ENCODE measurements around the gene LYRM2.

Gene LYRM2

GRCh38 chr6:89618026-89618425 is 20.5 kb downstream of the LYRM2 start:
- no peaks in the 10 kb centered on the region for H3K4me1 ChIP-seq (ENCODE audit: control insufficient read depth, insufficient read depth, low read length)
- CTCF ChIA-PET: interaction anchor here (1.9 kb wide), 1 partner anchor 9 kb away, joined by 8 read pairs; no protein-coding TSS in a partner anchor
- H3K27ac ChIP-seq (ENCODE audit: extremely low read depth, low read depth, low read length): no peak overlapping the region
- H3K36me3 ChIP-seq (ENCODE audit: control insufficient read depth in 2 of 2, insufficient read depth in 1 of 2, low read length in 2 of 2): peaks cover 0 to 37% of the 10 kb centered on the region in 2 experiments; a peak in 2 of 3 replicates
- no peak overlapping the region for H3K4me3 ChIP-seq (ENCODE audit: low read depth, low read length)
- H3K9me3 ChIP-seq (ENCODE audit: control insufficient read depth, insufficient read depth, low read depth, low read length): no peaks in the 10 kb centered on the region
- no peak for TF ChIP-seq ZNF350 (tag by site-specific recombination; IDR thresholded peaks at IDR 0.05)
- POLR2A ChIA-PET: no interaction called here

GRCh38 chr6:89616531-89616930 is 22.0 kb downstream of the LYRM2 start:
- Histone ChIP-seq H3K27ac (ENCODE audit: extremely low read depth, low read depth, low read length) (no peak overlapping the region), H3K9me3 (ENCODE audit: control insufficient read depth, insufficient read depth, low read depth, low read length) (no peaks in the 10 kb centered on the region), H3K4me3 (ENCODE audit: low read depth, low read length) (no peak overlapping the region), H3K36me3 (ENCODE audit: control insufficient read depth in 2 of 2, insufficient read depth in 1 of 2, low read length in 2 of 2) (peaks cover 0 to 39% of the 10 kb centered on the region in 2 experiments; a peak in 2 of 3 replicates), H3K4me1 (ENCODE audit: control insufficient read depth, insufficient read depth, low read length) (no peaks in the 10 kb centered on the region)
- POLR2A ChIA-PET: no interaction called here
- TF ChIP-seq REPIN1 (tag by site-specific recombination; IDR thresholded peaks at IDR 0.05; ENCODE audit: low read depth) (no peak), ZNF580 (tag by site-specific recombination; IDR thresholded peaks at IDR 0.05) (no peak), BCL11B (tag by site-specific recombination; IDR thresholded peaks at IDR 0.05; ENCODE audit: low read depth) (no peak), PRDM10 (tag by site-specific recombination; IDR thresholded peaks at IDR 0.05) (no peak), BCL6B (tag by site-specific recombination; IDR thresholded peaks at IDR 0.05) (no peak), ZIC2 (tag by site-specific recombination; IDR thresholded peaks at IDR 0.05) (no peak), ZNF211 (tag by site-specific recombination; IDR thresholded peaks at IDR 0.05; ENCODE audit: low read depth) (no peak), ZNF76 (tag by site-specific recombination; IDR thresholded peaks at IDR 0.05; ENCODE audit: borderline replicate concordance, low read depth) (no peak), ZNF747 (tag by site-specific recombination; IDR thresholded peaks at IDR 0.05) (no peak), ZNF792 (tag by site-specific recombination; IDR thresholded peaks at IDR 0.05) (no peak), ZFP37 (tag by site-specific recombination; IDR thresholded peaks at IDR 0.05) (no peak), ZNF555 (tag by site-specific recombination; conservative IDR thresholded peaks at IDR 0.05) (no peak), ZNF394 (tag by site-specific recombination; IDR thresholded peaks at IDR 0.05; ENCODE audit: borderline replicate concordance) (no peak), ZNF280C (tag by site-specific recombination; IDR thresholded peaks at IDR 0.05) (no peak), ZNF530 (tag by site-specific recombination; IDR thresholded peaks at IDR 0.05; ENCODE audit: low read depth) (no peak)
- CTCF ChIA-PET: no interaction called here

All from HEK293 (cell line).